Kasumi-1 (cell line): ENCODE results near the gene DGKG.
A peak's percentile ranks its signal among the peaks of the same experiment; 100 is the strongest.

Source experiments
- DNase-seq, 2 experiments: peaks; one replicate each; lab custom pipeline; 2025; lab: John Stamatoyannopoulos, UW

The DGKG gene

DNA sequence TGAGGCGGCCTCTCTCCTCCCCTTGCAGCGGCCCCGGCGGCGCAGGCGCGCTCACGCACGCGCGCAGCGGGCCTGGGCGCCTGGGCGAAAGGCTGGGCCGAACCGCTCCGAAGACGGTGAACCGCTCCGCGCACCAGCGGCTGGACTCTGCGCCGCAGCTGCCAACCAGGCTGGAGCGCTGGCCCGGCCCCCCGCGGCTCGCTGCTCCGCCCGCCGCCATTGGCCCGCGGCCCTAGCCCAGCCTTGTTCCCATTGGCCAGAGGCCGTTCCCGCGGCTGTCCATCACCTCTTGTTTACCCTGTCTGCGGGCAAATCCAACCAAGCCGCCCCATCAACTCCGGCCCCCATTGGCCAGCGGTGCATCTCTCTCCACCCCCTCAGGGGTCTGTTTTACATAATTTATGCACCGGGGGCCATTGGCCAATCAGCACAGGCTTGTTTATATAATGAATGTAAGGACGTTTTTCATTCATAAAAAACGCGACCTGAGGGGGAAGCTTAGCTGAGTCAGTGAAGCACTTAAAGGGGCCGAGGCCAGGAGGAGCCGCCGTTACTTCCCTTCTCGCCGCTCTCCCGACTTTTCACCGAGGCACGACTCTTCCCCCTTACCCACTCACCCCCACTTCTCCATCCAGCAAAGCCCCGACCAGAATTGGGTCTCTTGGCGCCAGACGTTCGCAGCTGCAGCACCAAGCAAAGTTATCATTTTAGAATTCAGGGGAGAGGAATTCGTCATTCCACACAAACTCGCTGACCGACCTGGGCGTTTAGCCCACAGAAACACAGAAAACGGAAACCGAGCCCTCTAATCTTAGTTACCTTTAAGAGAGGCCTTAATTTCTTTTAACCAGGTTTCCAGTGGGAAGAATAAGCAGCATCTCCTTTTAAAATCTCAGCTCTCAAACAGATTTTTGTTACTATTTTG, 252.8 kb downstream of the DGKG start, which contains the start of gene ETV5:
ETV5 (minus strand) TSS at position 149 of the 925 bp plus-strand sequence. CDS start 3,221 bp downstream, outside the sequence.
- peak; percentile 99 for DNase-seq

DNA sequence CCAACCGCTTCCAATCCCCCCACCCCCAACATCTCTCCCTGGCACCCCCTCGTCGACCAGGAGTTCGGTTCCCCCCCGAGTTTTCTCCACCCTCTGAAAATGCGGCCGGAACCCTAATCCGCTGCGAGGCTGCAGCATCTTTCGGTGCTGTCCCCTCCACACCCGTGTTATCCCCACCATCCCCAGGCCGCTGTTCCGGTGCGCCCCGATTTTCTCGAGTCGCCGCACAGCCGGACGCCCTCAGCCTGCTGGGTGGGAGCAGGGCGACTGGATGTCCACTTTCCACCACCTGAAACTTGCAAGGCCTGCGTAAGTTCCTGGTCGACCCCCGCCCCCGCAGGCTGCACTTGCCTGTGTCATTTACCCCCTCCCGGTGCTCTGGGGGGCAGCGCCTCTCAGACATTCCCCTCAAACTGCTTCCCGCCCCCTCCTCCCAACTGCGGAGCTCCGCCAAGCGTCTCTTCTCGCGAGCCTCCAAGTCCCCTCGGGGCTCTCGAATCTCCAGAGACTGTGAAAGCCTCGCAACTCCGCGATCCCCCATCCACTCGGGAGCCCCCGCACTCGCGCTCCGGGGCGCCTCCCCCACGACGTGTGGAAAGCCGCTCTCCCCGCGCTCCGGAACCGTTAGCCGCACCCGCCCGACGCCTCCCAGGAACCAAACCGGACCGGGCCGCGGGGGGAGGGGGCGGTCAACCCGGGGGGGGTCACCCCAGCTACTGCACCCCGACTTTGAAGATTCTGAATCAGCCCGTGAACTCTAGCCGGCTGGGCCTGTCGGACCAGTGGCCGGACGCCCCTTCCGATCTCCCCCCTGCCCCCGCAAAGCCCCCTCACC, 253.7 kb downstream of the DGKG start:
- DNase-seq, result peak; percentile 19 to 22

DNA sequence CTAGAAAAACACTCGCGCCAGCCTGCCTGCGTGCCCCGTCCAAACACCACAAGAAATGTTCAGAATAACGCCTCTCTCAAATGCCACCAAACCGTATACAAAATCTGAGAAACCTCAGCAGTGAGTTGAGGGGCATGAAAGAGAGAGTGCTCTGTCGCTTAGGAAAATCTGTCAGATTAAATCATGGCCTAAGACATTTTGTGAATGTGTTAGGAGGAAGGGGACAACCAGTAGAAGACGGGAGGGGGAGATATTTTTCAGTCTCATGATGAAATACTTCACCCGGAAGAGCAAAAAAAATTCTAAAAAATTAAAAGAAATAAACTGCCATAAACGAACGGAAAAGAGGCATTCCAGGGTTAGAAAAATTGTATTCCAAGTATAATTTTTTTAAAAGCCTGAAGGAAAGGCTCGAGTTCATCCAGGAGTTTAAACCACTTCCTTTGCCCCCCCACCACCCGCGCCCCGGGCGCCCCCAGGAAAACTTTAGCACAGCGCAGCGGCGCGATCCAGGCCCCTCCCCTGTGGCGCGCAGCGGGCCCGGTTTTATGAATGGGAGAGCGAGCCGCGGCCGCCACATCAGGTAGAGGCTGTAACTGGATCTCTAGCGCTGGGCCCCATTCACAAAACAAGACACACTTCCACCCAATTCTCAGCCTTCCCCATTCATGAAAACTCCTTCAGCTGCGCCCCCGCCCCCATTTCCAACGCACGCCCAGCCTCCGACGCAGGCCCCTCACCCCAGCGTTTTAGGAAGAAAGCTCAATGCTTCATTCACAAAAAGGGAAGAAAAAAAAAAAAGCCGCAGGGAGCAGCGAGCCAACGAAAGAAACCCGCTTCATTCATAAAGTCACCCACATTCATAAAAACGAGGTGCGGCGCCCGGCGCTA, 254.6 kb downstream of the DGKG start:
- peak; percentile 79 to 83 for DNase-seq

DNA sequence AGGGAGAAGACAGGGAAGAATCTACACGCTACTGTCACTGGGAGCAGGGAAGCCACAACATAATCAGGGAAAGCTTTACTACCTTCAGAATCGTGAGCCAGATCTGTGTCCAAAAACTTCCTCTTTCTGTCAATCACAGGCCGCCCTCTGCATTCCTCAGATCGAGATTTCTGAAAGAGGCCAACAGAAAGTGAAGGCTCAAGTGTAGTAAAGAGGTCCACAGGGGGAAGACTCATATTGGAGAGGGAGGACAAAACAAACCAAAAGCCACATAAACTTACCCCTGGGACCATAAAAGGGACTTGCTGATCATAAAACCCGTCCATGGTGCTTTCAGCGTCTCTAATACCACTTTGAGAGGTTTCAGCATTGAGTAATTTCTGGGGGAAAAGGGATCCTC, 256.5 kb downstream of the DGKG start:
- peak in 1 of 2 experiments; percentile 23 for DNase-seq

DNA sequence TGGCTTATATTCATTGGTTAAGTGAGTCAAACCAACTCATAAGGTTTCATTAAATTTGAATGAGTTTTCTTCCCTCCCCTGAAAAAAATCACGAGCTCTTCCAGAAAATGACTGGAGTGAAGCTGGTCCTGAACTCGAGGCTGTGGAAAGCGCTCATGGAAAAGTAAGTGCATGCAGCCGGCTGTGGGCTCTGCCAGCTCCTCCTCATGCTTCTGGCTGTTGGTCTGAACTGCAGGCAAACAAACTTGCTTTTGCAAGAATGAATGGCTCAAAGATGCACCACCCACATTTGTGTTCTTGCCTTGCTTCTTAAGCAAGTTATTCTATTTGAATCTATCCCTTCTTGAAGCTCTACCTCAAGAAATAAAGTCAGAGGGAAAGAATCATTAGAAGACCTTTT, 259.3 kb downstream of the DGKG start:
- DNase-seq, result no peak

DNA sequence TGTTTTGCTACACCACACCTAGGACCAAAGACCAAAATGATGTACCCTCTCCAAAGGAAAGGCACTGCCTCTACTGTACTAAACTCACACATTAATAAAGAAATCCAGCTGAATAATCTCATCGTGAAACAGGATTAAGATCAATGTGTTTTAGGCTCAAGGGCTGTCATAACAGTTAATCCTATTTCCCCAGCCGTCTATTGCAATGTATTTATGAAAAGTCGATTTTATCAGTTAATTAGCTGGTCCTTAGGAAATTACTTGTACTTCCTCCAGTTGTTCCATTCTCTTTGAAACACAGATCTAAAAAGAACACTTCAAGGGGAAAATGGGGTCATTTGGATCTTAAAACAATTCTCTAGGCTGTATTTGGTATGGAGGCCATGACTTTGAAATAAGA, 261.6 kb downstream of the DGKG start:
- no peak for DNase-seq

DNA sequence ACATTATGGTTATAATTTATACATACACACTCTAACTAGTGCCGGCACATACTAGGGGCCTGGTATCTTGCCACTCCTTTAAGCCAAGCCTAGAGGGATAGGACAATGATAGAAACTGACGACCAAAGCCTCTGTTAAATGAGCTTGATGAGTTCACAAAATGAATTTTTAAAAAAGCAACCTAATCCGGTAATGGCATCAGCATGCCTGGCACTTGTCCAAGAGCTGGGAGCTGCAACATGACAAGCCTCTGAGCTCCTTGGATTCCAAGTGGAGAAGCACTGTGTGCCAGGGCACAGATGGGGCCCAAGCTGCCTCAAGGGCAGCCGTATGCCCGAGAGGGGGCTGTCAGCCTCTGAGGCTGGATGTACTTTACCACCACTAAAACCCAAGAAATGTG, 262.9 kb downstream of the DGKG start:
- DNase-seq, result no peak

DNA sequence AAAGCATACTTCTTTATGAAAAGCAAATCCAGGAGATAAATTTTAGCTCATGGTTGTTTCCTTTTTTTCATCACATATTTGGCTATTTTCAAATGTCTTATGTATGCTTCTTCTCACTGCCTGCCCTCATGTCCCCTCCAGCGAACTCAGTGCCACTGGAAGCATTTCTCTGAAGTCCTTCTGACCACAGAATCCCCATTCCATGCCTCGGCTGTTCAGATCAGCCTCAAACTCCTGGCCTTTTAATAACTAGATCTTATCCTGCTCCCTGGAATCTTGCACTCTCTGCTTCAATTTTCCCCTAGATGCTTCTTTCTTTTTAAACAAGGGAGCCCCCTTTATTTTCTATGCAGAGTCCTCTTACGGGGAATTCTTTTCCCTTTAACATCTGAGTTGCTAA, 263.3 kb downstream of the DGKG start:
- DNase-seq, result no peak

DNA sequence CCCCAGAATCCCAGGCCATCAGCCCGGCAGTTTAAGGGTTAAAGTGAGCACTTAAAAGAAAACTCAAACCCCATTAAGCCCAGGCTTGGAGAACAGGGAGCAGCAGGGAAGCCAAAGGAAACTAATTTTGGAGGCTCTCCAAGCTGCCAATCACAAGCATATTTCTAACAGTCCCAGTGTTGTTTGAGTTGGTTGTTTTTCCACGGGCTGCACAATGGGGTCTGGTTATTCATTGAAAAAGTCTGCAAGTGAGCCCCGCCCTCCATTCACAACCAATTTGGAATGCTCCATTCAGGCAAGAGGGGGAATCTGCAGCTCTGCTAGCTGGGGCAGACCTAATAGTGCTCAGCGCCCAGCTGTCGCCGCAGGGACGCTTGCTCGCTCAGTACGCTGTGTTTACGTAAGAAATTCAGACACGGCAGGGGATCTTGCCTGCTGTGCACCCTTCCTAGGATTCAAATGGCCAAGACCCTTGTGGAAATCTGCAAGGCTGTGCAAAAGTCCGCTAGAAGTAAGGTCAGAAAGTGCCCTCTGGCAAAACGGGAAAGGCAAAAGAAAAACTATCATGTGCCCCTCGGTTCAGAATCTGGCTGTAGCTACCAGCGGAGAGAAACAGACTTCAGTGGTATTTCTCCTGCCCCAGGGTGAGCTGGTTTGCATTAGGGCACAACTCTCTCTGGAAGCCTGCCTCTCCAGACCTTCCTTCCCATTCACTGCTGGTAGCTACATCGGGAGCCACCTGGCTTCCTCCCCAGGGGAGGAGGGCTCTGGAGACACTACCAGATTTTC, 264.2 kb downstream of the DGKG start:
- DNase-seq, result peak; percentile 56 to 60

DNA sequence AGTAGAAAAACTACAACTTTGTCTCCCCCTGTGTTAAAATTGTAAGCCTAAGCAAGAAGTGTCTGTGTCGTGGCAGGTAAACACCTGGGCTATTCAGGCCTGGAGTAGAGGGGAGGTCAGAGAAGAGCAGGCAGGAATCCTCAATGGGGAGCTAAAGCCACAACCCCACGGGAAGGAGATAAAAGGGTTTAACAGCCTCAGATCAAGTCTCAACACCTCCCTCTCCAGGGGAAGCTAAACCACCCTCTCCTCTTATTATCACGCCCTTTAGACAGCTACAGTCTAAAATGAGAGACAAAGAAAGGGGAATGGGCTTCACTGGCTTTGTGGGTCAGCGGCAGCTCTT, 264.7 kb downstream of the DGKG start:
- no peak for DNase-seq
